ENCODE measurements around the gene PTRHD1.

GRCh38 chr2:24788816-24789215, 4.4 kb downstream of the PTRHD1 start:
- TF ChIP-seq EZH2 (IDR thresholded peaks at IDR 0.05; ENCODE audit: borderline replicate concordance, low read depth, low read length, poor library complexity, severe bottlenecking) (no peak), CTCF (conservative IDR thresholded peaks at IDR 0.05; ENCODE audit: low read depth, low read length) (no peak)
